Suprapubic skin (tissue), 4 donors: ENCODE measurements around the gene STXBP1. TPM values are rescaled to one million over a fixed set of nuclear protein-coding genes. Genes with fewer than 3 reads are reported as not detected.

Source experiments
- DNase-seq, 2 donors: peaks; one replicate each; pipeline ENCODE4 v3.0.0-alpha.2; 2019; ENCODE audit warnings: low spot score in 2 of 2
- H3K27ac ChIP-seq: fragments of 200-600 bp; sonication (generic); one replicate; pipeline ENCODE4 v1.5.1; 2019
- H3K27me3 ChIP-seq: fragments of 200-600 bp; sonication (generic); one replicate; pipeline ENCODE4 v1.5.1; 2019
- H3K36me3 ChIP-seq: fragments of 200-600 bp; sonication (generic); one replicate; pipeline ENCODE4 v1.5.1; 2019
- H3K4me1 ChIP-seq: fragments of 200-600 bp; sonication (generic); one replicate; pipeline ENCODE4 v1.5.1; 2019
- H3K4me3 ChIP-seq: fragments of 200-600 bp; sonication (generic); one replicate; pipeline ENCODE4 v1.5.1; 2019; ENCODE audit warnings: mild to moderate bottlenecking
- H3K9me3 ChIP-seq: fragments of 200-600 bp; sonication (generic); one replicate; pipeline ENCODE4 v1.5.1; 2019
- CTCF ChIP-seq, 2 donors: fragments of 200-600 bp in 1 of 2; fragments of 450-650 bp in 1 of 2; sonication (generic) in 1 of 2; IDR thresholded peaks; one replicate each; pipeline ENCODE4 v1.5.1; 2016 to 2019; ENCODE audit warnings: antibody characterized with exemption in 2 of 2, mild to moderate bottlenecking in 1 of 2, moderate library complexity in 1 of 2
- EP300 ChIP-seq: sonication (generic); formaldehyde crosslinking; IDR thresholded peaks from one replicate; pipeline ENCODE4 v1.6.1; 2017; ENCODE audit warnings: antibody characterized with exemption
- POLR2A ChIP-seq, 2 donors: fragments of 450-650 bp; IDR thresholded peaks; one replicate each; pipeline ENCODE4 v1.6.1; 2017; ENCODE audit warnings: antibody characterized with exemption in 2 of 2, mild to moderate bottlenecking in 2 of 2, moderate library complexity in 2 of 2
- POLR2AphosphoS5 ChIP-seq, 3 donors: sonication (generic); formaldehyde crosslinking; IDR thresholded peaks; one replicate each; pipeline ENCODE4 v1.6.1; 2017; ENCODE audit warnings: antibody characterized with exemption in 3 of 3
- WGBS: methylation state at CpG from one replicate; pipeline ENCODE4 v1.1.5; 2018; 5-methylcytosine and 5-hydroxymethylcytosine counted together
- total RNA-seq, 4 donors: library from RNA; depleted of rRNA; stranded (reverse); fragments of >200 nt; gene quantifications; one replicate each; pipeline ENCODE4 v1.1.0, GENCODE V29; 2016

STXBP1 gene
- total RNA-seq, 4 donors from 2014 or later: 18.4 to 28.2 (median 24.5) TPM

GRCh38 chr9:127693143-127693542, 81.1 kb downstream of the STXBP1 start:
- H3K4me1 ChIP-seq: peaks cover 7% of the 10 kb centered on the region
- no peaks in the 10 kb centered on the region for H3K9me3 ChIP-seq
- H3K27ac ChIP-seq: no peak overlapping the region
- DNase-seq: no peak
- TF ChIP-seq EP300 (no peak), POLR2AphosphoS5 (IDR thresholded peaks at IDR 0.05) (no peak), POLR2A (IDR thresholded peaks at IDR 0.05) (no peak), CTCF (IDR thresholded peaks at IDR 0.05) (no peak)
- H3K36me3 ChIP-seq: peaks cover 37% of the 10 kb centered on the region
- no peaks in the 10 kb centered on the region for H3K27me3 ChIP-seq
- 87% methylated on average over 10 of the region's 10 CpGs for WGBS
- H3K4me3 ChIP-seq: no peak overlapping the region

- Histone ChIP-seq H3K4me1 (peaks cover 11% of the 10 kb centered on the region), H3K27ac (no peak overlapping the region), H3K4me3 (no peak overlapping the region), H3K36me3 (peaks cover 36% of the 10 kb centered on the region), H3K27me3 (no peaks in the 10 kb centered on the region), H3K9me3 (no peaks in the 10 kb centered on the region)
- 96% methylated on average over 4 of the region's 4 CpGs for WGBS
- DNase-seq: no peak
- no peak for TF ChIP-seq EP300
- no peak for TF ChIP-seq POLR2A (IDR thresholded peaks at IDR 0.05)
- no peak for TF ChIP-seq POLR2AphosphoS5 (IDR thresholded peaks at IDR 0.05)
- no peak for TF ChIP-seq CTCF (IDR thresholded peaks at IDR 0.05)
These were observed 81.6 kb downstream of the STXBP1 start for GRCh38 chr9:127693697-127694096.

GRCh38 chr9:127694890-127695720, 83.0 kb downstream of the STXBP1 start:
- peaks cover 24% of the 10 kb centered on the region for H3K36me3 ChIP-seq
- H3K4me3 ChIP-seq: no peak overlapping the region
- peaks cover 25% of the 10 kb centered on the region for H3K4me1 ChIP-seq
- H3K27me3 ChIP-seq: no peaks in the 10 kb centered on the region
- TF ChIP-seq EP300: no peak
- no peak for TF ChIP-seq POLR2AphosphoS5 (IDR thresholded peaks at IDR 0.05)
- TF ChIP-seq CTCF (IDR thresholded peaks at IDR 0.05): no peak
- no peak for DNase-seq
- peak overlapping the region; percentile 2 for H3K27ac ChIP-seq
- 48% methylated on average over 9 of the region's 9 CpGs for WGBS
- H3K9me3 ChIP-seq: no peaks in the 10 kb centered on the region

GRCh38 chr9:127697575-127697974, 85.5 kb downstream of the STXBP1 start:
- Histone ChIP-seq H3K4me3 (no peak overlapping the region), H3K9me3 (no peaks in the 10 kb centered on the region), H3K4me1 (peaks cover 28% of the 10 kb centered on the region), H3K36me3 (peaks cover 8% of the 10 kb centered on the region), H3K27ac (no peak overlapping the region), H3K27me3 (no peaks in the 10 kb centered on the region)
- DNase-seq: no peak
- 63% methylated on average over 5 of the region's 5 CpGs for WGBS
- TF ChIP-seq EP300 (no peak), CTCF (IDR thresholded peaks at IDR 0.05) (no peak), POLR2AphosphoS5 (IDR thresholded peaks at IDR 0.05) (no peak), POLR2A (IDR thresholded peaks at IDR 0.05) (no peak)

GRCh38 chr9:127698386-127698785, 86.3 kb downstream of the STXBP1 start:
- no peak overlapping the region for H3K27ac ChIP-seq
- no peaks in the 10 kb centered on the region for H3K27me3 ChIP-seq
- DNase-seq: no peak
- H3K9me3 ChIP-seq: no peaks in the 10 kb centered on the region
- 91% methylated on average over 5 of the region's 5 CpGs for WGBS
- H3K36me3 ChIP-seq: peaks cover 4% of the 10 kb centered on the region
- H3K4me1 ChIP-seq: peaks cover 28% of the 10 kb centered on the region
- TF ChIP-seq EP300 (no peak), CTCF (IDR thresholded peaks at IDR 0.05) (no peak), POLR2A (IDR thresholded peaks at IDR 0.05) (no peak), POLR2AphosphoS5 (IDR thresholded peaks at IDR 0.05) (no peak)
- no peak overlapping the region for H3K4me3 ChIP-seq
